HepG2 (cell line): ENCODE results near the gene OR4K17. TPM values are rescaled to one million over a fixed set of nuclear protein-coding genes. Genes with fewer than 3 reads are reported as not detected.
A peak's percentile ranks its signal among the peaks of the same experiment; 100 is the strongest.

ENCODE experiments used
- ATAC-seq: fragments of 200-7000 bp; cut with Tn5 transposase; 3 replicates; pipeline ENCODE4 v1.9.1; 2020; ENCODE audit warnings: mild to moderate bottlenecking, moderate library complexity
- BruUV-seq: library from RNA; stranded (reverse); fragments of 400-500 nt; replicated peaks from 2 replicates; lab custom pipeline; 2021; lab: Mats Ljungman, UMichigan
- CTCF ChIA-PET: fragments of 300-600 bp; formaldehyde crosslinking; extraction: SDS; loops from one replicate; lab custom pipeline; 2021; ENCODE audit warnings: low total read pairs, inconsistent platforms, low intra/inter-chr PET ratio; lab: Yijun Ruan, JAX
- POLR2A ChIA-PET: fragments of 350-600 bp; sonication (Branson Sonifier 250); formaldehyde crosslinking; loops from one replicate; lab custom pipeline; 2020; ENCODE audit warnings: antibody characterized with exemption, inconsistent platforms; lab: Yijun Ruan, JAX
- DNase-seq: peaks from one replicate; pipeline ENCODE4 v3.0.0-alpha.2; 2015; ENCODE audit warnings: low spot score
- FAIRE-seq: peaks from 3 replicates; lab custom pipeline; 2011; peaks lifted over from hg19 to GRCh38; lab: Jason Lieb, UNC
- H2AFZ ChIP-seq: one replicate; pipeline ENCODE4 v1.6.1; 2011; ENCODE audit warnings: low read length, inconsistent platforms
- H3K27ac ChIP-seq: fragments of 300-600 bp; 3 replicates; pipeline ENCODE4 v1.8.0; 2011; ENCODE audit warnings: mixed run types, mild to moderate bottlenecking, mixed read lengths, low read length, inconsistent platforms; ENCODE audit not compliant: insufficient read depth; ENCODE audit errors: extremely low read length
- H3K27me3 ChIP-seq, 2 experiments: fragments of 200-600 bp in 1 of 2; 2 replicates in 1 of 2; 3 replicates in 1 of 2; pipeline versions ENCODE4 v1.6.0 to v1.8.0; 2011; ENCODE audit warnings: low read length in 2 of 2, mild to moderate bottlenecking in 2 of 2, moderate library complexity in 2 of 2, inconsistent platforms in 1 of 2; ENCODE audit not compliant: insufficient read depth in 2 of 2, control insufficient read depth in 1 of 2
- H3K36me3 ChIP-seq, 2 experiments: fragments of 200-600 bp in 1 of 2; replicated peaks in 1 of 2; 2 replicates in 1 of 2; 3 replicates in 1 of 2; pipeline versions ENCODE4 v1.5.1 to v1.8.0; 2011; ENCODE audit warnings: low read length in 2 of 2, inconsistent platforms in 1 of 2; ENCODE audit not compliant: insufficient read depth in 2 of 2, control insufficient read depth in 1 of 2
- H3K4me1 ChIP-seq: 2 replicates; pipeline ENCODE4 v1.5.1; 2012; ENCODE audit warnings: low read length, inconsistent platforms; ENCODE audit not compliant: insufficient read depth
- H3K4me2 ChIP-seq: 2 replicates; pipeline ENCODE4 v1.6.0; 2011; ENCODE audit warnings: low read depth, low read length, inconsistent platforms
- H3K4me3 ChIP-seq, 3 experiments: fragments of 200-600 bp in 1 of 3; sonication (generic), shearing (Covaris generic) in 1 of 3; replicated peaks in 1 of 3; 2 replicates each; pipeline ENCODE4 v1.5.1; 2011 to 2016; ENCODE audit warnings: low read length in 3 of 3, inconsistent platforms in 2 of 3, low read depth in 2 of 3, mild to moderate bottlenecking in 2 of 3, control low read depth in 1 of 3, mixed read lengths in 1 of 3; ENCODE audit not compliant: insufficient read depth in 1 of 3
- H3K79me2 ChIP-seq: one replicate; pipeline ENCODE4 v1.6.1; 2011; ENCODE audit warnings: low read length, inconsistent platforms; ENCODE audit not compliant: insufficient read depth
- H3K9ac ChIP-seq: 2 replicates; pipeline ENCODE4 v1.6.0; 2011; ENCODE audit warnings: mild to moderate bottlenecking, low read depth, low read length, inconsistent platforms; ENCODE audit not compliant: insufficient read depth
- H3K9me3 ChIP-seq: 2 replicates; pipeline ENCODE4 v1.5.1; 2012; ENCODE audit warnings: mild to moderate bottlenecking, low read length
- H4K20me1 ChIP-seq: 2 replicates; pipeline ENCODE4 v1.6.0; 2011; ENCODE audit warnings: inconsistent platforms, mild to moderate bottlenecking, low read length, moderate library complexity; ENCODE audit not compliant: insufficient read depth
- MBNL3 ChIP-seq: fragments of 250-450 bp; sonication (Bioruptor Pico); conservative IDR thresholded peaks from 2 replicates; pipeline ENCODE4 v1.8.0; 2022; ENCODE audit warnings: mild to moderate bottlenecking, inconsistent platforms
- RFXANK ChIP-seq: IDR thresholded peaks from 2 replicates; pipeline ENCODE4 v1.6.1; 2016
- SMC3 ChIP-seq: IDR thresholded peaks from 2 replicates; pipeline ENCODE4 v1.6.1; 2011; ENCODE audit warnings: low read length, improper control_type of control experiment
- SOX13 ChIP-seq, 3 experiments: fragments of 450-650 bp in 1 of 3; sonication (generic) in 1 of 3; formaldehyde crosslinking in 1 of 3; IDR thresholded peaks in 2 of 3; conservative IDR thresholded peaks in 1 of 3; 2 replicates each; pipeline versions ENCODE4 v1.5.0 to v1.6.1; 2016 to 2020; ENCODE audit warnings: antibody characterized with exemption in 1 of 3, mild to moderate bottlenecking in 1 of 3, missing compliant biosample characterization in 1 of 3, missing genetic modification reagents in 1 of 3, moderate library complexity in 1 of 3
- TAF1 ChIP-seq: sonication (generic); formaldehyde crosslinking; IDR thresholded peaks from 2 replicates; pipeline ENCODE4 v1.4.0; 2020; ENCODE audit warnings: missing genetic modification reagents
- TBP ChIP-seq: sonication (generic); formaldehyde crosslinking; IDR thresholded peaks from 2 replicates; pipeline ENCODE4 v1.5.0; 2020; ENCODE audit warnings: missing genetic modification reagents
- TEAD2 ChIP-seq: sonication (generic); formaldehyde crosslinking; IDR thresholded peaks from 2 replicates; pipeline ENCODE4 v1.9.0; 2021; ENCODE audit warnings: missing genetic modification reagents
- THYN1 ChIP-seq: sonication (generic); formaldehyde crosslinking; IDR thresholded peaks from 2 replicates; pipeline ENCODE4 v1.8.1; 2023; ENCODE audit warnings: low read depth, mild to moderate bottlenecking, moderate library complexity, missing genetic modification reagents, borderline replicate concordance
- ZMYM3 ChIP-seq: sonication (generic); formaldehyde crosslinking; IDR thresholded peaks from 2 replicates; pipeline ENCODE4 v1.5.1; 2020; ENCODE audit warnings: mild to moderate bottlenecking, missing genetic modification reagents
- ZNF44 ChIP-seq: sonication (generic); formaldehyde crosslinking; IDR thresholded peaks from 2 replicates; pipeline ENCODE4 v1.5.1; 2020; ENCODE audit warnings: mild to moderate bottlenecking, missing genetic modification reagents
- ZNF615 ChIP-seq: sonication (generic); formaldehyde crosslinking; IDR thresholded peaks from 2 replicates; pipeline ENCODE4 v1.5.0; 2020; ENCODE audit warnings: mild to moderate bottlenecking, missing genetic modification reagents, borderline replicate concordance
- ZNF776 ChIP-seq: sonication (generic); formaldehyde crosslinking; IDR thresholded peaks from 2 replicates; pipeline ENCODE4 v1.4.0; 2020; ENCODE audit warnings: mild to moderate bottlenecking, missing genetic modification reagents
- ZNF777 ChIP-seq: sonication (generic); formaldehyde crosslinking; IDR thresholded peaks from 2 replicates; pipeline ENCODE4 v1.4.0; 2020; ENCODE audit warnings: missing genetic modification reagents
- ZSCAN12 ChIP-seq: sonication (generic); formaldehyde crosslinking; IDR thresholded peaks from 2 replicates; pipeline ENCODE4 v1.9.0; 2021; ENCODE audit warnings: mild to moderate bottlenecking, missing genetic modification reagents
- ZSCAN9 ChIP-seq: IDR thresholded peaks from 2 replicates; pipeline ENCODE4 v1.6.1; 2016; ENCODE audit warnings: borderline replicate concordance
- whole genome bisulfite sequencing: methylation state at CpG from one replicate; pipeline ENCODE4 v1.1.6; 2017; ENCODE audit warnings: low lambda C conversion rate; 5-methylcytosine and 5-hydroxymethylcytosine counted together
- in situ Hi-C: cut with HindIII; loops from 2 replicates; pipeline ENCODE4 v1.10.0; 2017; ENCODE audit warnings: low pct_unique_long_range_greater_than_20kb; ENCODE audit not compliant: extremely low pct_ligation_motif_present
- intact Hi-C: fragments of 100-400 bp; cut with micrococcal nuclease; formaldehyde crosslinking; loops from one replicate; pipeline ENCODE4 v1.10.0; 2022; ENCODE audit not compliant: unreplicated experiment
- polyA plus RNA-seq, 8 experiments: library from polyadenylated mRNA; depleted of rRNA in 3 of 8; stranded (reverse) in 7 of 8; unstranded in 1 of 8; fragments of >200 nt; fragmentation: Illumina TruSeq in 4 of 8; extraction: Trizol in 4 of 8; gene quantifications; 2 replicates each; pipeline versions ENCODE4 v1.2.1 to v1.2.3, GENCODE V29; 2011 to 2016; ENCODE audit warnings: low read depth in 4 of 8, missing spikeins in 1 of 8, mixed read lengths in 1 of 8; ENCODE audit not compliant: insufficient read depth in 1 of 8
- total RNA-seq, 5 experiments: library from RNA; depleted of rRNA; stranded (reverse); fragments of >200 nt; fragmentation: Illumina TruSeq; extraction: Trizol; gene quantifications; 2 replicates each; pipeline ENCODE4 v1.2.3, GENCODE V29; 2016; ENCODE audit warnings: low read depth in 1 of 5
- TF ChIP-seq, protein P1 (sequence below): sonication (generic); formaldehyde crosslinking; IDR thresholded peaks from 2 replicates; pipeline ENCODE4 v1.5.0; 2020; ENCODE audit warnings: mild to moderate bottlenecking, missing genetic modification reagents, moderate library complexity
- TF ChIP-seq, protein P2 (sequence below): sonication (generic); formaldehyde crosslinking; IDR thresholded peaks from 2 replicates; pipeline ENCODE4 v1.8.1; 2023; ENCODE audit warnings: missing genetic modification reagents, mild to moderate bottlenecking, borderline replicate concordance
- TF ChIP-seq, protein P3 (sequence below): sonication (generic); formaldehyde crosslinking; IDR thresholded peaks from 2 replicates; pipeline ENCODE4 v1.4.0; 2020; ENCODE audit warnings: missing genetic modification reagents

The OR4K17 gene
- total and polyA plus RNA-seq, 2 of the 13 experiments (the other 11 are each of a cell fraction or from before 2014, with no cell fraction given): not detected

DNA sequence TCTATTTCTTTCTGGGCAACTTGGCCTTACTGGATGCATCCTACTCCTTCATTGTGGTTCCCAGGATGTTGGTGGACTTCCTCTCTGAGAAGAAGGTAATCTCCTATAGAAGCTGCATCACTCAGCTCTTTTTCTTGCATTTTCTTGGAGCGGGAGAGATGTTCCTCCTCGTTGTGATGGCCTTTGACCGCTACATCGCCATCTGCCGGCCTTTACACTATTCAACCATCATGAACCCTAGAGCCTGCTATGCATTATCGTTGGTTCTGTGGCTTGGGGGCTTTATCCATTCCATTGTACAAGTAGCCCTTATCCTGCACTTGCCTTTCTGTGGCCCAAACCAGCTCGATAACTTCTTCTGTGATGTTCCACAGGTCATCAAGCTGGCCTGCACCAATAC lies 33.4 kb downstream of the OR4K17 start:
- Histone ChIP-seq H3K79me2 (no peaks in the 10 kb centered on the region), H3K27me3 (no peaks in the 10 kb centered on the region), H2AFZ (no peak overlapping the region), H3K36me3 (no peaks in the 10 kb centered on the region), H3K4me2 (no peak overlapping the region), H3K9me3 (no peaks in the 10 kb centered on the region), H3K27ac (no peak overlapping the region), H3K9ac (no peak overlapping the region), H3K4me3 (no peak overlapping the region), H3K4me1 (no peaks in the 10 kb centered on the region), H4K20me1 (no peaks in the 10 kb centered on the region)
- ATAC-seq (peak; percentile 88), DNase-seq (peak; percentile 21), FAIRE-seq (peak; percentile 59)
- intact Hi-C loops: no loop called here
- CTCF ChIA-PET: no interaction called here
- in situ Hi-C loops: no loop called here
- POLR2A ChIA-PET: no interaction called here
- TF ChIP-seq, protein P1, sequence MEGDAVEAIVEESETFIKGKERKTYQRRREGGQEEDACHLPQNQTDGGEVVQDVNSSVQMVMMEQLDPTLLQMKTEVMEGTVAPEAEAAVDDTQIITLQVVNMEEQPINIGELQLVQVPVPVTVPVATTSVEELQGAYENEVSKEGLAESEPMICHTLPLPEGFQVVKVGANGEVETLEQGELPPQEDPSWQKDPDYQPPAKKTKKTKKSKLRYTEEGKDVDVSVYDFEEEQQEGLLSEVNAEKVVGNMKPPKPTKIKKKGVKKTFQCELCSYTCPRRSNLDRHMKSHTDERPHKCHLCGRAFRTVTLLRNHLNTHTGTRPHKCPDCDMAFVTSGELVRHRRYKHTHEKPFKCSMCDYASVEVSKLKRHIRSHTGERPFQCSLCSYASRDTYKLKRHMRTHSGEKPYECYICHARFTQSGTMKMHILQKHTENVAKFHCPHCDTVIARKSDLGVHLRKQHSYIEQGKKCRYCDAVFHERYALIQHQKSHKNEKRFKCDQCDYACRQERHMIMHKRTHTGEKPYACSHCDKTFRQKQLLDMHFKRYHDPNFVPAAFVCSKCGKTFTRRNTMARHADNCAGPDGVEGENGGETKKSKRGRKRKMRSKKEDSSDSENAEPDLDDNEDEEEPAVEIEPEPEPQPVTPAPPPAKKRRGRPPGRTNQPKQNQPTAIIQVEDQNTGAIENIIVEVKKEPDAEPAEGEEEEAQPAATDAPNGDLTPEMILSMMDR: peak; percentile 49
- TF ChIP-seq SMC3: 0 out of 2 replicates have a peak, but pooled peaks have one; percentile 22
- TF ChIP-seq, protein P2, sequence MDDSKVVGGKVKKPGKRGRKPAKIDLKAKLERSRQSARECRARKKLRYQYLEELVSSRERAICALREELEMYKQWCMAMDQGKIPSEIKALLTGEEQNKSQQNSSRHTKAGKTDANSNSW (CRISPR knock-in tag): no peak
- BruUV-seq: no TSS peak
- 0% methylated on average over 7 of the region's 7 CpGs for WGBS

DNA sequence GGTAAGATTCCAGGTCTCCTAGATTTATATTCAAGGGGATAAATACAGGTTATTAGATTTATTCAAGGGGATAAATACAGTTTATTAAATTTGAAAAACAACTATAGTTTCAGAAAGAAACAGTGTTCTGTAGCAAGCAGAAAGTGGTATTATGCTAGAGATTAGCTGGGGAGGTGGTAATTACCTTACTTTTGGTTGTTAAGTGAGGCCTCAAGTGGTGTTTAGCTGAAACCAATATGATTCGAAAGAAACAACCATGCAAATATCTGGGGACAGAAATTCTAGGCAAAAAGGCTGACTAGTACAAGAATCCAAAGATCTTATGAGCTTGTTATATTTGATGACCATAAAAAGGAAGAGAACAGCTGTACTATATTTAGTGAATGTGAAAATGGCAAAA lies 34.3 kb downstream of the OR4K17 start:
- Histone ChIP-seq H3K4me2 (no peak overlapping the region), H3K4me1 (no peaks in the 10 kb centered on the region), H4K20me1 (no peaks in the 10 kb centered on the region), H3K79me2 (no peaks in the 10 kb centered on the region), H3K9ac (no peak overlapping the region), H3K27ac (no peak overlapping the region), H2AFZ (no peak overlapping the region), H3K4me3 (no peak overlapping the region), H3K9me3 (no peaks in the 10 kb centered on the region), H3K27me3 (no peaks in the 10 kb centered on the region), H3K36me3 (no peaks in the 10 kb centered on the region)
- FAIRE-seq (no peak), DNase-seq (no peak), ATAC-seq (no peak)
- in situ Hi-C loops: no loop called here
- WGBS: 5% methylated on average over 1 of the region's 1 CpG
- ChIA-PET CTCF (no interaction called here), POLR2A (no interaction called here)
- intact Hi-C loops: no loop called here
- BruUV-seq: no TSS peak
- TF ChIP-seq ZNF44 (no peak), ZSCAN12 (CRISPR knock-in tag) (no peak), ZSCAN9 (CRISPR knock-in tag) (no peak), MBNL3 (CRISPR knock-in tag) (no peak), THYN1 (CRISPR knock-in tag) (no peak), ZMYM3 (CRISPR knock-in tag) (no peak), TEAD2 (CRISPR knock-in tag) (no peak), TAF1 (CRISPR knock-in tag) (no peak), ZNF777 (CRISPR knock-in tag) (no peak), RFXANK (CRISPR knock-in tag) (no peak), TBP (CRISPR knock-in tag) (no peak), ZNF776 (no peak), SOX13 (IDR thresholded peaks at IDR 0.05) (no peak), SOX13 (CRISPR knock-in tag; conservative IDR thresholded peaks at IDR 0.05 in 1 of 2, IDR thresholded peaks at IDR 0.05 in 1 of 2) (no peak), ZNF615 (CRISPR knock-in tag) (no peak)
- TF ChIP-seq, protein P3, sequence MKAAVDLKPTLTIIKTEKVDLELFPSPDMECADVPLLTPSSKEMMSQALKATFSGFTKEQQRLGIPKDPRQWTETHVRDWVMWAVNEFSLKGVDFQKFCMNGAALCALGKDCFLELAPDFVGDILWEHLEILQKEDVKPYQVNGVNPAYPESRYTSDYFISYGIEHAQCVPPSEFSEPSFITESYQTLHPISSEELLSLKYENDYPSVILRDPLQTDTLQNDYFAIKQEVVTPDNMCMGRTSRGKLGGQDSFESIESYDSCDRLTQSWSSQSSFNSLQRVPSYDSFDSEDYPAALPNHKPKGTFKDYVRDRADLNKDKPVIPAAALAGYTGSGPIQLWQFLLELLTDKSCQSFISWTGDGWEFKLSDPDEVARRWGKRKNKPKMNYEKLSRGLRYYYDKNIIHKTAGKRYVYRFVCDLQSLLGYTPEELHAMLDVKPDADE: no peak
